Uterus (tissue), 4 donors: ENCODE data around the gene SLC41A3. TPM values are rescaled to one million over a fixed set of nuclear protein-coding genes. Genes with fewer than 3 reads are reported as not detected.
"Not testable (repeated sequence)": the region's sequence is repeated elsewhere in the genome, so short reads cannot be mapped to it uniquely, and the experiment has no call there.

Source experiments
- DNase-seq, 2 donors: peaks; one replicate each; pipeline ENCODE4 v3.0.0-alpha.2; 2019 to 2020
- H3K27ac ChIP-seq, 2 donors: fragments of 200-600 bp; sonication (generic); 1 replicate in 1 of 2; 2 replicates in 1 of 2; pipeline ENCODE4 v1.5.1; 2016 to 2018
- H3K27me3 ChIP-seq, 2 donors: fragments of 200-600 bp; sonication (generic); one replicate each; pipeline ENCODE4 v1.5.1; 2018 to 2019; ENCODE audit warnings: control low read depth in 1 of 2
- H3K36me3 ChIP-seq, 2 donors: fragments of 200-600 bp; sonication (generic); one replicate each; pipeline ENCODE4 v1.5.1; 2019; ENCODE audit warnings: control low read depth in 1 of 2
- H3K4me1 ChIP-seq, 2 donors: fragments of 200-600 bp; sonication (generic); one replicate each; pipeline ENCODE4 v1.5.1; 2018 to 2019; ENCODE audit warnings: control low read depth in 1 of 2
- H3K4me3 ChIP-seq, 2 donors: fragments of 200-600 bp; sonication (generic); 1 replicate in 1 of 2; 2 replicates in 1 of 2; pipeline ENCODE4 v1.5.1; 2018 to 2019; ENCODE audit warnings: mild to moderate bottlenecking in 1 of 2
- H3K9me3 ChIP-seq, 2 donors: fragments of 200-600 bp; sonication (generic); one replicate each; pipeline ENCODE4 v1.5.1; 2019; ENCODE audit warnings: control low read depth in 1 of 2
- POLR2A ChIP-seq, 2 donors: fragments of 450-650 bp; IDR thresholded peaks; one replicate each; pipeline ENCODE4 v1.6.1; 2016; ENCODE audit warnings: antibody characterized with exemption in 2 of 2, mild to moderate bottlenecking in 1 of 2, moderate library complexity in 1 of 2
- intact Hi-C: fragments of 100-400 bp; cut with DNase I; formaldehyde crosslinking; loops from one replicate; pipeline ENCODE4 v1.15.1; 2023; ENCODE audit warnings: low total_unique reads
- total RNA-seq, 4 donors: library from RNA; depleted of rRNA in 3 of 4; stranded (reverse); fragments of >200 nt in 3 of 4; gene quantifications; one replicate each; pipeline versions ENCODE4 v1.1.0 to v1.2.4, GENCODE V29; 2014 to 2023
- TF ChIP-seq, protein P1 (sequence below), 4 experiments: fragments of 200-600 bp in 2 of 4; fragments of 450-650 bp in 2 of 4; sonication (generic) in 2 of 4; IDR thresholded peaks; one replicate each; pipeline ENCODE4 v1.5.1; 2016 to 2019; ENCODE audit warnings: antibody characterized with exemption in 4 of 4, mild to moderate bottlenecking in 2 of 4, moderate library complexity in 1 of 4
- donor health status: DM: yes; HTN: yes; CAD: no.

The SLC41A3 gene
- total RNA-seq, 4 donors from 2014 or later, result 65.9 to 94.9 (median 77.4) TPM

DNA sequence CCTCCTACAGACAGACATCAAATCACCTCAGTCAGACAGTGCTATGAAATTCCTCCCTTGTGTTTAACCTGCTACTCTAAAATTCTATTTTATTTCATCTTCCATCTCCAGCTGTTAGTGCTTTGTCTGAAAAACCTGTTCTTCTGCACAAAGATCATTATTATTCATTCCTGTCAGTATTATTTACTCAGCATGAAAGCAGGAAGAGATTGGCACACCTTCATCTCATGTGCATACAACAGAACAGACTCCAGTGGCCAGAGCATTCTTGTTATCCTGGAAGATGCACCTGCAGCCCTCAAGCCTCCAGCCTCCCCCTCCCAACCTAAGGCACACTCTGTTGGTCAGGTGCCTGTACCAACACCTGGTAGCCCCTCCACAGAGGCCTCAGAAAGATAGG, 116.8 kb downstream of the SLC41A3 start:
- Histone ChIP-seq H3K36me3 (no peaks in the 10 kb centered on the region), H3K27me3 (no peaks in the 10 kb centered on the region), H3K9me3 (no peaks in the 10 kb centered on the region), H3K4me3 (no peak overlapping the region), H3K4me1 (no peaks in the 10 kb centered on the region), H3K27ac (no peak overlapping the region)
- TF ChIP-seq, protein P1, sequence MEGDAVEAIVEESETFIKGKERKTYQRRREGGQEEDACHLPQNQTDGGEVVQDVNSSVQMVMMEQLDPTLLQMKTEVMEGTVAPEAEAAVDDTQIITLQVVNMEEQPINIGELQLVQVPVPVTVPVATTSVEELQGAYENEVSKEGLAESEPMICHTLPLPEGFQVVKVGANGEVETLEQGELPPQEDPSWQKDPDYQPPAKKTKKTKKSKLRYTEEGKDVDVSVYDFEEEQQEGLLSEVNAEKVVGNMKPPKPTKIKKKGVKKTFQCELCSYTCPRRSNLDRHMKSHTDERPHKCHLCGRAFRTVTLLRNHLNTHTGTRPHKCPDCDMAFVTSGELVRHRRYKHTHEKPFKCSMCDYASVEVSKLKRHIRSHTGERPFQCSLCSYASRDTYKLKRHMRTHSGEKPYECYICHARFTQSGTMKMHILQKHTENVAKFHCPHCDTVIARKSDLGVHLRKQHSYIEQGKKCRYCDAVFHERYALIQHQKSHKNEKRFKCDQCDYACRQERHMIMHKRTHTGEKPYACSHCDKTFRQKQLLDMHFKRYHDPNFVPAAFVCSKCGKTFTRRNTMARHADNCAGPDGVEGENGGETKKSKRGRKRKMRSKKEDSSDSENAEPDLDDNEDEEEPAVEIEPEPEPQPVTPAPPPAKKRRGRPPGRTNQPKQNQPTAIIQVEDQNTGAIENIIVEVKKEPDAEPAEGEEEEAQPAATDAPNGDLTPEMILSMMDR (IDR thresholded peaks at IDR 0.05), result no peak
- no peak for TF ChIP-seq POLR2A (IDR thresholded peaks at IDR 0.05)
- DNase-seq, result no peak
- intact Hi-C loops, result no loop called here

DNA sequence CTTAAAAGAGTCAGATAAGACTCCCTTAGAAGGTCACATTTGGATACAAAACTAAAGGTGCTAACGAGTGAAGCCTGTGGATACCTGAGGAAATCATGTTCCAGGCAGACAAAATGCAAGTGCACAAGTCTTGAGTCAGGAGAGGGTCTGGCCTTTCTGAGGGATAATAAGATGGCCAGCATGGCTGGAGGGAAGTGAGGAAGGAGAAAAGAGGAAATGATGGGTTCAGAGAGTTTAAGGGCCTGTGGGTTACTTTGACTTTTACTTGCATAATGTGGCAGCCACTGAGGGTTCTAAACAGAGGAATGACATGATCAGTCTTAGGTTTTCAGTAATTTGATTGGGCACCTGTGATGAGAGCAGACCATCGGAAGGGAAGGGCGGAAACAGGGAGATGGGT, 118.4 kb downstream of the SLC41A3 start:
- Histone ChIP-seq H3K9me3 (no peaks in the 10 kb centered on the region), H3K36me3 (no peaks in the 10 kb centered on the region), H3K4me3 (no peak overlapping the region), H3K27ac (no peak overlapping the region), H3K4me1 (no peaks in the 10 kb centered on the region), H3K27me3 (no peaks in the 10 kb centered on the region)
- TF ChIP-seq, protein P1 (IDR thresholded peaks at IDR 0.05), result no peak
- TF ChIP-seq POLR2A (IDR thresholded peaks at IDR 0.05), result no peak
- intact Hi-C loops, result no loop called here
- DNase-seq, result no peak

DNA sequence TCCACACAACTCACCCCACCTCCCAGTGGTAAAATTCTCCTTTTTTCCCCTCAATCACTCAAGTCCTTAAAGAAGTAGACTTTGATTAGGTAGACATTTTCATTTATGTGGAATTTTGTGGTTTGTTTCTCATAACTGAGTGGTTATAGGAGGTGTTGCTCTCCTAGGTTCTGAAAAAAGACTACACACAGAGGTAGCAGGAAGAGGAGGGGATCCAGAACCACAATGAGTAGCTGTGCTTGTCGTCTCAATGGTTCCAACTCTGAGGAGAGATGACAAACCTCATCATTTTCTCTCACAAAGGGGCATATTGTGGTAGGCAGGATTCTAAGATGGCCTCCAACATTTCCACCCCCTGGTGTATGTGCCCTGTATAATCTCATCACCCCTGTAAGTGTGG, 120.1 kb downstream of the SLC41A3 start:
- H3K4me3 ChIP-seq, H3K27me3 ChIP-seq, H3K27ac ChIP-seq, H3K36me3 ChIP-seq, DNase-seq, intact Hi-C loops, H3K9me3 ChIP-seq, H3K4me1 ChIP-seq: not testable (repeated sequence)

DNA sequence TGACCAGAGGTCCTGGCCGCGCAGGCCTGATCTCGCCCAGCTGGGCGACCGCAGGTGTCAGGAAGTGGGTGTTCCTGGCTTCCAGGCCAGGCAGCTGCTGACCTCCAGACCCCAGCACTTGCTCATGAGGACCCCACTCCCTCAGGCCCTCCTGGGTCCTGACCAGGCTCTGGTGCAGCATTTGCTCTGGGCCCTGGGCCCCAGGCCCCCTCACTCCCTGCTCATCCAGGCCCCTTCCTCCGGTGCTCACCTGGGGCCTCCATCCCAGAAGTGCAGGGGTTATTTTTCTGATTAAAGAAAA, 122.7 kb downstream of the SLC41A3 start:
- no peaks in the 10 kb centered on the region for H3K27me3 ChIP-seq
- no peak for TF ChIP-seq POLR2A (IDR thresholded peaks at IDR 0.05)
- TF ChIP-seq, protein P1 (IDR thresholded peaks at IDR 0.05), result no peak
- H3K27ac ChIP-seq, result no peak overlapping the region

DNA sequence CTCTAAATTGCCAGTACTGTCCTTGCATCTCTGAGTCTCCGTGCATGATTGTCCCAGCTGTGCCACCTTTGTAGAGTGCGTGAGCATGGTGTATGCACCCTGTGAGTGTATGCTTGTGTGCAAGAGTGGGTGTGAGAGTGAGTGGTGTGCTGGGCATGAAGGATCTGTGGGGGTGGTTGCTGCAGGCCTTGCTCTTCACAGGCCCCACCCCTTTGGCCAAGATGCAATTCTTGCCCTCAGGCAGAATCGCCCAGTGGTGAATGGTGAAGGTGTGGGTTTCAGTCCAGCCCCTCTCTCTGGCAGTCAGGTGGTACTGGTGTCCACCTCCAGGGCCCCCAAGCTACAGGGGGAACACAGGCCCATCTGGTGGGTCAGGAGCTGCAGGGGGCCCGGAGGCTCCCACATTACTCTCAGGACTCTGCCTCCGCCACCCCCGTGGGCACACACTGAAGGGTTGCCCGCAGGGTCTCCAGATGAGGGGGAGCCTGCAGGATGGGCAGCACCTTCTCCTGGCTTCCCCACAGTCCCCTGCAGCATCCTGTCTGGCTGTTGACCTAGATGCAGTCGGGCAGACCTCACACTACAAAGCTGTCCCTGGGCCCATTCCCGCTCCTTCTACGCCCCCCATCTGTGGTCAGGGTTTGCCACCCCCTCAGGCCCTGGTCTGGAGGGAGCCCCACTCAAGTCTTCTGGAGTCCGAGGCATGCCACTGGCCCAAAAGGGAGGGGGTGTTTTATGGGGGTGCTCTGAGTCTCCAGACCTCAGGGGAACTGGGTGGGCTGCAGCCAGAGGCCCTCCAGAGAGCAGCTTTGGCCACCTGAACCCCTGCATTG, 123.3 kb downstream of the SLC41A3 start:
- Histone ChIP-seq H3K9me3 (no peaks in the 10 kb centered on the region), H3K36me3 (no peaks in the 10 kb centered on the region), H3K27me3 (no peaks in the 10 kb centered on the region), H3K27ac (no peak overlapping the region), H3K4me1 (no peaks in the 10 kb centered on the region), H3K4me3 (no peak overlapping the region)
- TF ChIP-seq POLR2A (IDR thresholded peaks at IDR 0.05), result no peak
- TF ChIP-seq, protein P1 (IDR thresholded peaks at IDR 0.05), result no peak
- intact Hi-C loops, result no loop called here
- DNase-seq, result no peak

More for the DNA sequence above, 122.7 kb downstream of the SLC41A3 start:
- Histone ChIP-seq H3K4me3 (no peak overlapping the region), H3K36me3 (no peaks in the 10 kb centered on the region), H3K4me1 (no peaks in the 10 kb centered on the region), H3K9me3 (no peaks in the 10 kb centered on the region)
- intact Hi-C loops, result no loop called here
- DNase-seq, result no peak

DNA sequence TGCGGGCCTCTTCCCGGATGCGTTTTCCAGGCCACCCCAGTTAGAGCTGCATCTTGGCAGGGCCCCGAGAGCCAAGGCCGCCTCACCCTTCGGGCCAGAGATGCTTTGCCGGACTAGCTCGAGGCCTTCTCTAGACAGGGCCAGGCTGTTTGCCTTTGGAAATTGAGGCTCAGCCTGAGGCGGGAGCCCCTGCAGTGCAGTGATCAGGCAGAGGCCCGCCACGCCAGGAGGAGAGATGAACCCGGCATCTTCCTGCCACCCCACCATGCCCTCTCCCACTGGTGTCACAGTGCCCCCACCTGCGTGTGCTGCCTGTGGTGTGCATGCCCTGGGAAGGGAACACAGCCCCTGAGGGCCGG, 123.9 kb downstream of the SLC41A3 start:
- H3K36me3 ChIP-seq, result no peaks in the 10 kb centered on the region
- H3K9me3 ChIP-seq, result no peaks in the 10 kb centered on the region
- no peak for DNase-seq
- H3K27ac ChIP-seq, result no peak overlapping the region
- H3K27me3 ChIP-seq, result no peaks in the 10 kb centered on the region
- H3K4me3 ChIP-seq, result no peak overlapping the region
- intact Hi-C loops, result no loop called here
- H3K4me1 ChIP-seq, result no peaks in the 10 kb centered on the region
- TF ChIP-seq, protein P1 (IDR thresholded peaks at IDR 0.05), result no peak
- no peak for TF ChIP-seq POLR2A (IDR thresholded peaks at IDR 0.05)
